GM18517 (cell line): ENCODE data around the gene MACROD2.
"Not testable (repeated sequence)": the region's sequence is repeated elsewhere in the genome, so short reads cannot be mapped to it uniquely, and the experiment has no call there.

Source experiments
- ATAC-seq: cut with Tn5 transposase; IDR thresholded peaks from one replicate; pipeline ENCODE4 v1.9.1; 2021; ENCODE audit warnings: mild to moderate bottlenecking, moderate library complexity; ENCODE audit not compliant: unreplicated experiment

The MACROD2 gene

DNA sequence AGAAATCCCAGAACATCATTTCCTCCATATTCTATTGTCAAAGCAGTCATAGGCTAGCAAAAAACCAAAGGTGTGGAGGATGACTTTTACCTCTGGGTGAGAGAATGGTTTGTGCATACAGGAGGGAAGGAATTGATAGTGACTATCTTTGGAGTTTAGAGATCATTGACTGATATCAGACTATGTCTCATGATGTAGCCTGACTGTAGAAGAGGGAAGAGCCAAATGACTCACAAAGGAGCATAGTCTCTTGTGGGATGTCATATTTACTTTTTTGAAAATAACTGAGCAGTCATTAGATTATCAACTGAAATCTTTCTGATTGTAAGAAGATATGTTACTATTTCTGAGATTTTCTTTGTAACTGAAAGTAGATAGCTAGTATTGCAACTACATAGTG, 183.6 kb downstream of the MACROD2 start:
- no peak for ATAC-seq

DNA sequence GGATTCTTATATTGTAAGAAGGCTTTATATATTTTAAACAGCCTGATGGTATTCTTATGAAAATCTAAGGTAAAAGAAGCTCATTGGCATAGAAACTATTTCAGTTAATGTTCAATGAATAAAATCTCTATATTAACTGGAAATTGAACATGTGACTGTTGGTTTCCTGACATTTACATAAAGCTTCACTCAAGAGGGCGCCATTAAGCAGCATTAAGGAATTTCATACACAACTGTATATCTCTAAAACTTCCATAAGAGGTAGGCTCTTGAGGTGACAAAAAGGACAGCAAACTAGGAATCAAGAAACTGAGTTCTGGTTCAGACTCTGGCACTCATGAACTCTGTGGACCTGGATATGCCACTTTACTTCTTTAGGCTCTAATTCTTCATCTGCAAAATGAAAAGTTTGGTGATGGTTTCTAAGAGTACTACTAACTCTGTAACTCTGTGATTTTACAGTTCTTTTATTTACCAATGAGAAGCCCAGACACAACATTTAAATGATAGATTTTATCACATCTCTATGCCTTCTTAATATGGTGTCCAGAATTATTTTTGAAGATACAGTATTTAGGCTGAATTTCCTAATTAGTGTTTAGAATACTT, 194.6 kb downstream of the MACROD2 start:
- ATAC-seq: no peak

DNA sequence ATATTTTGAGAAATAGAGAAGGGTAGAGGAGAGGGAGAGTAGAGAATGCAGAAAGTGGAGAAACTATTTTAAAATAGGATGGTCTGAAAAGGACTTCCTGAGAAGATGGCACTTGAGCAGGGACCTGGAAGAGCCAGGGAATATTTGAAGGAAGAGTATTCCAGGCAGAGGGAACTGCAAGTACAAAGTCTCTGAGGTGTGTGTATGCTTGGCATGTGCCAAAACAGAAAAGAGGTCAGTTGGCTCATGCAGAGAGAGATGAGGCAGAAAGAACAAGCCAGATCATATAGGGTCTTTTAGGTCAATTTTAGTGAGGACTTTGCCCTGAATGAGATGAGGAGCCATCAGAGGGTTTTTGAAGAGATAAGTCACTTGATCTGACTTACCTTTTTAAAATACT, 196.2 kb downstream of the MACROD2 start:
- ATAC-seq: no peak

DNA sequence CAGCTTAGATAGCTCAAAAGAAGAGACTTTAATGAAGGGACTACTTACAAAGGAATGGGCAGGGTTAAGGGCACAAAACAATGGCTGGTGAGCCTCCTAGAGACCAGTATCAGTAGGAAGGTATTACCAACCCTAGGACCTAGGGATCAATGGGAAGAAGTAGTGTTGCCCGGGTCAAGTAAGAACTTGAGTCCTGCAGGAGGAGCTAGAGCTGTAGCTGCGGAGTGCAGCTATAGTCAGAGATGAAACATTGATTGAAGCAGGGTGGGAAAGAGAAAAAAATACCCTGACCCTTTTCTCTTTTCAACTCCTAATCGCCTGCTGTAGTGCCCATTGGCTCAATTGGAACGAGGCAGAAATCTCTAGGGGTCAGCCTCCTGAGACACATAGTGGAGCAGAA, 198.1 kb downstream of the MACROD2 start:
- ATAC-seq: no peak

DNA sequence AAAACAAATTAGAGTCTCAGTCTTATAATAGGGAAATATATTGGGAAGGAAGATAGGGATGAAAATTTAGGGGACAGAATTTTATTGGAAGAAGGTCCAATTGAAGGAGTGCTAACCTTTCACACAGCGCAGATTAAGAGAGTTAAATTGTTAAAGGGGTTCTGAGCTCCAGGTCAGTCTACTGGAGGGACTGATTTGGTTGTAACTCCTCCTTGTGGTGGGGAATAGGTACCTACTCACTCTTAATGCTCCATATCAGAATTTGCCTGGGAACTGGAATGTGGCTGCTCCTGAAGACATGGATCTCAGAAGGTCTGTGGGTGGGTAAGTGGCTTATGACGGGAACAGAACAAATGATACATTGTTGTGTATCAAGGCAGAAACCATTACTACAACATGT, 198.6 kb downstream of the MACROD2 start:
- no peak for ATAC-seq

DNA sequence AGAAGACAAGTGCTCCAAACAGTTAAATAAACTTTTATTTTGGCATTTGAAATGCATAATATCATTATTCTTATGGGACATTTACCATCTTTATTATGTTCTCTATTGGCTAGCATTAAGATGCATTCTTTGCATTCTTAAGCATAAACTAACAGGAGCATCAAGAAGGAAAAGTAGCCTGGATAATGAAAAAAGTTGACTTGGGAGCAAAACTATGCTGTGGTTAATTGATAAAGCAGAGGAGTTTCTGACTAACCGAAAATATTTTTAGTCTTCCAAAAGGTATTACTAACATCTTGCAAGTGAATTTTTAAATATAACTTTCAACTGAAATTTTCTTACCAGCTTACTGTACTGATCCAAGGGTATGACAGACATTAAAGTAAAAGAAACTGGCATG, 201.8 kb downstream of the MACROD2 start:
- ATAC-seq: no peak

DNA sequence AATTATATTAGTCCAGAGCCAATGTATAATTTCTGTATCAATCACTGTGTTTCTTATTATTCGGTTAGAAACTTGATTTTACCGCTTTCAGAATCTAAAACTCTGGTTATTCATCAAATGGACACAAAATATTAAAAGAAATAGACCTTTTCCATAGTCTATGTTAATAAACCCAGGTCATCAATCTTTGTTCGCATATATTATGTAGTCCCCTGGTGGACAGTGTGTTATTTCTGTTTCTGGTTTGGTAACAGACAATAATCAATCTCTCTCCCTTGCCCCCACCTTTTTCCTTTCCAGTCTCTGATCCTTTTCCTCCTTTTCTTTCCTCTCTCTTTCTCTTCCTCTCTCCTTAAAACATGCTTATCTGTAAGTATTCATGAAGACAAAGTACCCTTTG, 203.1 kb downstream of the MACROD2 start:
- ATAC-seq: no peak

DNA sequence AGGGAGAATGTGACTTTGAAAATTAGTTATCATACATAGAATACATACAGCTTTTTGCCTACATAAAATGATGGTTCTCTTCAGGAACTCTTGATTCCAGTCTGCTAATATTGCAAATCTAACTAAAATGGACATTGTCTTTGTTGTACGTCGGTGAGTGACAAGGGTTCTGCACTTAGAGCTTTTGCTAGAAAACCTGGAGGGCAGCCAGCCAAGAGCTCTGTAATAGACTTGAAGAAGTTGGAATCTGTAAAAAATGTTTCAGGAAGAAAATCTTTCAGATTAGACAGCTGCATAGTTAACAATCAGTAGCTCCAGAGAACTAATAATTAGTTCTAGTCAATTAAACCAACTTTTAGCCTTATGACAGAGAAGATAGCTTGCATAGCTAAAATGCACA, 203.8 kb downstream of the MACROD2 start:
- ATAC-seq: no peak

DNA sequence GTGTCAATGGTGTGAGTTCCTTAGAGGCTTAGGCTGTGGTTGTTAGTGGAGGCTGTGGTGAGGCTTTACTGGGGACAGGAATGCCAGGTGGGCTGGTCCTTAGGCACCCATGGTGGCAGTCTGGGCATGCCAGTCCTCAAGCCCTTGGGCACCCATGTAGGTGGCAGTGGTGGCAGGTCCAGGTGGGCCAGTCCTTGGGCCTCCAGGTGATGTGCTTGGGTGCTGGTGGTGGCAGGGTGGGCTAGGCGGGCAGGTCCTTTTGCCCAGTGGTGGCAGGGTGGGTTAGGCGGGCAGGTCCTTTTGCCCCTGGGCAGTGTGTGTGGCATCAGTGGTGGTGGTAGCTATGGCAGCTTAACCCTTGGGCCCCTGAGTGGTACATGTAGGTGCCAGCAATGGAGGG, 208.3 kb downstream of the MACROD2 start:
- ATAC-seq: no peak

DNA sequence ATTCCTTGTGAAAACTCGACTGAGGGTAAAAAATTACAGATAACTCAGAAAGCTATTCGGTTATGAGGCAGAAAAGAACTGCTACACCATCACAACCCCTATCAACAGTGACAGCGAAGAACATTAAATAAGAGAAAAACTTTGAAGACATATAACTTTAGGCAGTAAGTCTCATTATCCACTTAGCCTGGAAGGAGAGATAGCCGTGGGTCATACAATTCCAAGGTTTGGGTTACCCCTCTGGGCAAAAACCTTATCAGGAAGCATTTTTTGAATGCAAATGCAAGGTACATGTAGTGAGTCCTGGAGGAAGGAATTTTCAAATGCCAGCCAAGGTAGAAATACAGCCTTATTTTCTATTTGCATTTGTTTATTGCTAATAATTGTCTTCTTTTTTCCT, 212.3 kb downstream of the MACROD2 start:
- ATAC-seq: no peak

DNA sequence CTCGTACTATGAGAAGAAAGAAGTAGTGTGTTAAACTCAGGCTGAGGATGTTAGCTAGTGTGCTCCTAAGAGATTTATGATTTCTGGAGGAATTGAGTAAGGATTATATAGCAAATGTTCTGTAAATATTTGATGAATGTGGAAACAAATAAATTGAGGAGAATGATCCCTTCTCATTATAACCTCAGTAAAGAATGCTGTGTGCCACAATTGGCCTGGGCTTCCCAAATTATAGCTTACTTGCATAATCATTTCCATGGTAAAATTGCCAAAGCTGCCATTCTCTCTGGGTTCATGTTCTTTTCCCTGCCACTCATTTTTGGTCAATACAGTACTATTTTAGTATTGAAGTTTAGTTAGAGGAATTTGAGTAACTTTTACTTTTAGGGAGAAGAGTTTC, 213.6 kb downstream of the MACROD2 start:
- ATAC-seq: no peak

DNA sequence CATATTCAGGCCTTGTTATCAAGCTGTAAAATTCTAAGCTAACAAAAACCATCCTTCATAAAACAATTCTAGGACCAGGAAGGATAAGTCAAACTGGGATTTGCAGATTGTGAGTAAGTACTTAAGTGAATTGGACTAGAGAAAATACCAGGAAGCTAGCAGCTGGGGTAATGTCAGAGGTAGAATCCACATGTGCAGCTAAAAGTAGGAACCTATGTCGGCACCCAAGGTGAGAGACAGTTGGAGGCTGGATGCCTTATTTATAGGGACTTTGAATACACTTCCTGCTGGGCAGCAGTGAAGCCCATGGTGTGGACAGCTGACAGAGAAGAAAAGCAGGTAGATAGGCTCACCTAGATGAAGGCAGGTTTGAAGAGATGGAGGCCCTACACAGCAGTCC, 214.8 kb downstream of the MACROD2 start:
- no peak for ATAC-seq

DNA sequence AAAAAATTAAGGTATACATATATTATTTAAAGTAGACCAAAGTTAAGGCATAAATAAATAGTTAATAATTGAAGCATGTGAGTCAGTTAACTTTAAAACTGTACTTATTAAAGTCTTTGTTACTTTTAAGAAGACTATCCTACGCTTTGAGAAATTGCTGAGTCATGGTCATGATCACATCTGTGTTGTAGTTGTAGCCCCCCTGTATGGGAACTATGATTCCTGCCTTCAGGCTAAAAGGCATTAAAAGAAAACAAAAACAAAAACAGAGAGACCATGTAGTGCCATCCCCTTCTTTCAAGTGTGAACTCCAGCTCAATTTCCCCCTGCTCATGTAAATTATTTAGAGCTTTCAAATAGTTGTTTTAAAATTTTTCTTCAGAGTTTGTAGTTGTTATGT, 218.7 kb downstream of the MACROD2 start:
- ATAC-seq: no peak

DNA sequence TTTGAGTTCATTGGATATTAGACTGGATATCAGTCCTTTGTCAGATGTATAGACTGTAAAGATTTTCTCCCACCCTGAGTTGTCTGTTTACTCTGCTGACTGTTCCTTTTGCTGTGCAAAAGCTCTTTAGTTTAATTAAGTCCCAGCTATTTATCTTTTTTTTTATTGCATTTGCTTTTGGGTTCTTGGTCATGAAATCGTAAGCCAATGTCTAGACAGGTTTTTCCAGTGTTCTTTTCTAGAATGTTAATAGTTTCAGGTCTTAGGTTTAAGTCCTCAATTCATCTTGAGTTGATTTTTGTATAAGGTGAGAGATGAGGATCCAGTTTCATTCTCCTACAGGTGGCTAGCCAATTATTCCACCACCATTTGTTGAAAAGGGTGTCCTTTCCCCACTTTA, 220.6 kb downstream of the MACROD2 start:
- not testable (repeated sequence) for ATAC-seq

DNA sequence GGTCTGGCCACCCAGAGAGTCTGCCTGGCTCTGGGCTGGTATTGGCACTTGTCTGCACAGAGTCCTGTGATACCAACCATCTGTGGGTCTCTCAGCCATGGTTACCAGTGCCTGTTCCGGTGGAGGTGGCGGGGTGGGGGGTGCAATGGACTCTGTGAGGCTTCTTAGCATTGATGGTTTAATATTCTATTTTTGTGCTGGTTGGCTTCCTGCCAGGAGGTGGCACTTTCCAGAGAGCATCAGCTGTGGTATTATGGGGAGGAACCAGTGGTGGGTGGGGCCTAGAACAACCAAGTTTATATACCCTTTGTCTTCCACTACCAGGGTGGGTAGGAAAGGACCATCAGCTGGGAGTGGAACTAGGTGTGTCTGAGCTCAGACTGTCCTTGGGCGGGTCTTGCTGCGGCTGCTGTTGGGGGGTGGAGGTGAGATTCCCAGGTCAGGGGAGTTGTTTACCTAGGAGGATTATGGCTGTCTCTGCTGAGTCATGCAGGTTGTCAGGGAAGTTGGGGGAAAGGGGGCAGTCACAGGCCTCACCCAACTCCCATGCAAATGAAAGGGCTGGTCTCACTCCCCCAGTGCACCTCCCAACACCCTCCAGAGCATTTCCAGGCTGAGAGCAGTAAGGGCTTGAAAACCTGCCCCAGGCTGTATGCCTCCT, 224.6 kb downstream of the MACROD2 start:
- ATAC-seq: no peak

DNA sequence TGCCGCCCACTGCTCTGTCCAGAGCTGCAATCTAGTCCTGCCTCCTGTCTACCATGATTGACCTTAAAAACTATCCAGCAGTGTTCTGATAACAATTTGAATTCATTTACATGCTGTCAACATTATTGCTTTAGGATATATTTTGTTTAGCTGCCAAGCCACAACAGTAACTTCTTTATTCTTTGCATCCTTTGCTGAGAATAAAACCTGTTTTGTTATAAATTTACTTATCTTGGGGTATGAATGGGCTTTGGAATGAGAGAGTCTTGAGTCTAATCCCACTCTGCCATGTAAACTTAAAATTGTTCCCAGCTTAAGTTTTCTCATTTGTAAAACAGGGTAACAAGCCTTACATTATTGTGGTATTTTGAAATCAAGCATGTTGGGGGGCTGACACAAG, 225.7 kb downstream of the MACROD2 start:
- ATAC-seq: no peak

DNA sequence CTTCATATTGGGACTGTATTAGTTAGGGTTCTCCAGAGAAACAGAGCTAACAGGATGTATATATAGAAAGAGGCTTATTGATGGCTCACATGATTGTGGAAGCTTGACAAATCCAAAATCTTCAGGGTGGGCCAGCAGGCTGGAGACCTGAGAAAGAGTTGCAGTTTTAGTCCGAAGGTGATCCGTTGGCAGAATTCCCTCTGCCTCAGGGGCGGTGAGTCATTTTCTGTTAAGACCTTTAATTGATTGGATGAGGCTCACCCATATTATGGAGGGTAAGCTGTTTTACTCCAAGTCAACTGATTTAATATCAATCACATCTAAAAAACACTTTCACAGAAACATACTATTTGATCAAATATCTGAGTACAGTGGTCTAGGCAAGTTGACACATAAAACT, 228.5 kb downstream of the MACROD2 start:
- no peak for ATAC-seq

DNA sequence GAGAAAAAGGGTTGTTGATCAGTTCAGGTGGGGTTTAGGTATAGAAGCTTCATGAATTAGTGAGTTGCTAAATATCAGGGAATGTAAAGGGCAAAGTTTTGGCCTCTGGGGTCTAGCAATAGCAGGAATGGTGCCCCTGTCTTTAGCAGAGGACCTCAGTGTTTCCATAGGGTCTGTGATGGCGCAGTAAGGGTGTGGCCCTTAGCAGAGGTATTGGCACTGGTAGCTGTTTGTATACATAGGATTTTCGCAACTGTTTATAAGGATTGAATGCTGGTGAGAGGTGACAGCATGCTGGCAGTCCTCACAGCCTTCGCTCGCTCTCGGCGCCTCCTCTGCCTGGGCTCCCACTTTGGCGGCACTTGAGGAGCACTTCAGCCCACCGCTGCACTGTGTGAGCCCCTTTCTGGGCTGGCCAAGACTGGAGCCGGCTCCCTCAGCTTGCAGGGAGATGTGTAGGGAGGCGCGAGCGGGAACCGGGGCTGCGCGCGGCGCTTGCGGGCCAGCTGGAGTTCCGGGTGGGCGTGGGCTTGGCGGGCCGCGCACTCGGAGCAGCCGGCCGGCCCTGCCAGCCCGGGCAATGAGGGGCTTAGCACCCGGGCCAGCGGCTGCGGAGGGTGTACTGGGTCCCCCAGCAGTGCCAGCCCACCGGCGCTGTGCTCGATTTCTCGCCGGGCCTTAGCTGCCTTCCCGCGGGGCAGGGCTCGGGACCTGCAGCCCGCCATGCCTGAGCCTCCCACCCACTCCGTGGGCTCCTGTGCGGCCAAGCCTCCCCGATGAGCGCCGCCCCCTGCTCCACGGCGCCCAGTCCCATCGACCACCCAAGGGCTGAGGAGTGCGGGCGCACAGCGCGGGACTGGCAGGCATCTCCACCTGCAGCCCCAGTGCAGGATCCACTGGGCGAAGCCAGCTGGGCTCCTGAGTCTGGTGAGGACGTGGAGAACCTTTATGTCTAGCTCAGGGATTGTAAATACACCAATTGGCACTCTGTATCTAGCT, 231.0 kb downstream of the MACROD2 start:
- not testable (repeated sequence) for ATAC-seq

DNA sequence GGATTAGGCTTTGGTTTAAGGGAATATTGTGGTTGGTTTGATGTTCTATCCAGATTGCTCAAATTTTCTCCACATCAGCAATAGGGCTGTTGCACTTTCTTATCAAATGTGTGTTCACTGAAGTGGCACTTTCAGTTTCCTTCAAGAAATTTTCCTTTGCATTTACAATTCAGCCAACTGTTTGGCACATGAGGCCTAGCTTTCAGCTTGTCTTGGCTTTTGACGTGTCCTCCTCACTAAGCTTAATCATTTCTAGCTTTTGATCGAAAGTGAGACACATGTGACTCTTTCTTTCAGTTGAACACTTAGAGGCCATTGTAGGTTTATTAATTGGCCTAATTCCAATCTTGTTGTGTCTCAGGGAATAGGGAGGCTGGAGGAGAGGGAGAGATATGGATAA, 237.3 kb downstream of the MACROD2 start:
- ATAC-seq: no peak

DNA sequence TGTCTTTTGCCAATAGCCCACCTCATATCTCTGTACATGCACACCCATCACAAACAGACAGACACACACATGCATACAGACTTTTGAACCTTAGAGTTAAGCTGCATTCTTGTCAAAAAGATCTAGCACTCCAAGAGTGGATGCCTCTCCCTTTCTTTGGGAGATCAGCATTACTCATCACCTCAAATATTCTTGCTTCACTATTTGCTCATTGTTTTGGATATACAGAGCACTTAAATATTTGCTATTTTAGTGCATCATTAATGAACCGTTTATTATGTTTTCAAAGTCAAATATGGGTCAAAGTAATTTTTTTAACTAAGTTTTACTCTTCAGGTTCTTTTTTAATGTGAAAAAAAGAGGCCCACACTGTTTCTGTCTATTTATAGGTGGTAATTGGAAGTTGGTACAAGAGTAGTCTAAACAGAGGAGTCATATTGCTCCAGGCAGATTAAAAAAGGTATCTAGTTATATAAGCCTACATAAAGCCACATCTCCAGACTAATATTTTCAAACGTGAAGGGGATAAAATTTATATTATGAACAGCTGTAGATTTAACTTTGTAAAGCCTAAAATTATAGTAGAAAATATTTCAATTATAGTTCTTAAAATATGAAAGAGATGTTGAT, 239.5 kb downstream of the MACROD2 start:
- ATAC-seq: no peak

DNA sequence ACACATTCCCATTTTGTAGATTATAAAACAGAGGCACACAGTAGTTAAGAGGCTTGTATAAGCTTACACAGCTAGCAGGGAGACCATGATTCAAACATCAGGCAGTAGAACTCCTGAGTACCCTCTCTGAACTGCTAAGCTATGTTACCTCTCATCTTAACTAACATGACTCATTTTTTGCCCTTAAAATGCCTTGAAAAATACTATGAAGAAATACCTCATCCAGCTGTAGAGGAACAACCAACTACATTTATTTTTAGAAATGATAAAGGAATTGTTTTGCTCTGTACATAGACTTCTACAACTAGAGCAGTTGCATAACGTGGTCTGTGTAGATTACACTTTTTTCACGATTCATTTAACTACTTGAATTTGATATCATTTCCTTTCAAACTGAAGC, 240.0 kb downstream of the MACROD2 start:
- no peak for ATAC-seq
